GM11168 (cell line): ENCODE results near the gene NRXN2.

ENCODE experiments used
- in situ Hi-C: fragments of 300-500 bp; cut with MboI; formaldehyde crosslinking; loops from one replicate; pipeline ENCODE4 v1.12.0; 2022; ENCODE audit warnings: low sequenced_read_pairs; ENCODE audit not compliant: unreplicated experiment

NRXN2 gene

DNA sequence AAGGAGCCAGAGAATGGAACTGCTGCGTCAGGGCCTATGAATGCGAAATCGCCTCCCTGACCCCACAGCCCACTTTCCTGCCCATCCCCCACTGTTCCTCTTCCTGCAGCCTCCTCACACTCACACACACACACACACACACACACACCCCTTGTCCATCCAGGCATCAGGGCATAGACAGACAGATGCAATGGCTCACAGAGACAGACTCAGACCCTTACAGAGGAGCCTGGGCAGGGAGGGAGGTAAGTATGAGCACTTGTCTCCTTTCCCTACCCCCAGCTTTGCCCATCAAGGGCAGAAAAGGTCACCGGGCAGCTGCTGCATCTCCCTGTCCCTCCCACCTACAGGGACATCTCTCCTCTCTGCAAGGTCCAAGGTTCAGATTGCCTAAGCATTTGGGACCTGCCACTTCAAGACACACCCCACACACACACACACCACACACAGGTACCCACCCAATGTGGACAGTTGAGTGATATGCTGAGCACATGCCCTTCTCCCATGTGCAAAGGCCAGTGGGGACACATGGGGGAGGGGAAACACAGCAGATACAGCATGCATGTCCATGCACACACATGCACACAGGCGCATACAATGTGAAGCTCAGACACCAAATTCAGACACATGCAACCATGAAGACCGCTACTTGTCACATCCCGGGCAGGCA is 2.0 kb upstream of the NRXN2 start:
- in situ Hi-C loops: no loop called here

DNA sequence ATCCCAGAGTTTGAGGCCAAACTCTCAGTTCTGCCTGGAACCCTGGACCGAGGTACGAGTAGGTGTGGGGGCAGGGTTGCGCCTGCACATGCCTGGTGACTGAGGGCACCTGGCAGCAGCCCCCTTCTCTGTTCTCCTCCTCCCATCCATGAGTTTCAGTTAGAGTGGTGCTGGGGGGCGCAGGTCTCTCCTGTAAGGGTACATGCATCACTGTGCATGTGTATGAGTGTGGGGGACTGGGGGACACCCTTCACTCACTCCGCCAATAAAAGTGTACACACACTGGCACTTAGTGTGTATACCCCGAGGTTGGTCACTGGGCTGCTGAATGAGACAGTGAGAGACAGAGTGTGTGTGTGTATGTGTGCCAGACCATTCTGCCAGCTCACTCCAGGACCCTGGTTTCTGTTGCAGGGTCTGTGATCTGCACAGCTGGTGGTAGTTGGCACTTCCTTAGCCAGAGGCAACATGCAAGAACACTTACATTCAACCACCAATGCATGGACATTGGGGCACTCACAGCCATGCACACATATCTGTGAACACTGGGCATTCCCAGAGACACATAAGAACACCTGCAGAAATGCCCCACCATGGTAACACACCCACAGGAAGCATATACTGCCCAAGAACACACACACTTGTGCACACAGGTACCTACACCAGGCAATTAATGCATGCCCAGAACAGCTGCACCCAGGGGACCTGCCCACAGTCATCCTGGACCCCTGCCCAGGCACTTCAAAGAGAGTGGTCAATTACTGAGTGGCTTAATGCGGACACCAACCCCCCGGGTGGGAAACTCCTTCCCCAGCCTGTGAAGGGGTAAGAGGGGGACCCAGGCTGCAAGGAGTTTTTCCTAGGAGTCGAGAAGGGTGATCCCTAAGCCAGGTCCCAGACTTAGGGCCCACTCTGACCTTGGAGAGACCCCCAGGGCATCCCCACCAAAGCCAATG is 1.2 kb upstream of the NRXN2 start:
- in situ Hi-C loops: no loop called here

DNA sequence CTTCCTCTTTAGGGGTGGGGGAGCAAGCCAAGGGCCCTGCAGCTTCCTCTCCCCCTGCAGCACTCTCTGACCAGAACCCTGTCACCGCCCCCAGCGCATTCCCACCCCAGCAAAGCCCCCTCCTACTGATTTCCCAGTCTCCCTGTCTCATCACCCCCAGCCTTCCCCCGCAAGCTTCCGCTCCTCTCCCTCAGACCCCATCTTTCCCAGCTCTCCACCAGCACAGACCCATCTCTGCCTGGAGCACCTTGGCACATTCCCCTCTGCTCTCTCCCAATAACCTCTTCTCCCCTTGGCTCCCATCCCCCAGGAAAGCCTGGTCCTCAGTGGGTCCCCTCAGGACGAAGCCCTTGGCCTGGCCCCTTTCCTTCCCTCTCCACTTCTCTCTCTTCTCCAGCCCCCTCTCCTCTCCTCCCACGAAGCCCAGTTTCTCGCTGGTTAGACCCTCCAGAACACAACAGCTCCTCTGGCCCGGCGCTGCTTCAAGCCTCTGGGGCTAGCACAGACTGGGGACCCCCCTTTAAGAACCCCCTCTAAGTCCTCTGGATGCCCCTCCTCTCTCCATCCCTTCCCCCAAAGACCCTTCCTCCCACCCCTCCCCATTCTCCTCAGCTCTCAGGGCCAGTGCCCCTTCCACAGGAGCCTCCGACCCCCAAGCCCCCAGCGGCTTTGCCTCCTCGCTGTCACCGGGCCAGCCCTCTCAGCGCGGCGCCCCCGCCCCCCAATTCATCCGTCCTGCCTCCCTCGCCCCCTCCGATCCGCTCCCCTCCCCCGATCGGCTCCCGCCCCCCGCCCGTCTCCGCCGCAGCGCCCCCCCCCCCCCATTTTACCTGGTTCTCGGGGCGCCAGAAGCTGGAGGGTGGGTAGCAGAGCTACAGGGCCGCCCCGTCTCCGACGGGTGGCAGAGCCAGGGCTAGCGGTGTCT is 594 bp downstream of the NRXN2 start:
- in situ Hi-C loops: no loop called here

DNA sequence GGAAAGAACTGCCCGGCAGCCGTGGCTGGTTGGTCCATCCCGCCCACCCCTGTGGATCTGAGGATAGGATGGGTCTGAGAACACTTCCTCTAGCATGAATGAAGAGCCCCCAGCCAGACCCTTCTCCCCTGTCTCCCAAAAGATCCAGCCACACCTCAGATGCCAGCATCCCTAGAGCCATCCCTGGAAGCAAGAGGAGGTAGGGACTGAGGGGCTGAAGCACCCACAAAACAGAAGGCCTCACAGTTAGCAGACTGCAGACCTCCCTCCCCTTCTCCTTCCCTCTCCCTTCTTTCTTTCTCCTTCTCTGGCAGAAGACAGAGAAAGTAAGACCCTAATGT is 1.7 kb downstream of the NRXN2 start:
- in situ Hi-C loops: no loop called here

DNA sequence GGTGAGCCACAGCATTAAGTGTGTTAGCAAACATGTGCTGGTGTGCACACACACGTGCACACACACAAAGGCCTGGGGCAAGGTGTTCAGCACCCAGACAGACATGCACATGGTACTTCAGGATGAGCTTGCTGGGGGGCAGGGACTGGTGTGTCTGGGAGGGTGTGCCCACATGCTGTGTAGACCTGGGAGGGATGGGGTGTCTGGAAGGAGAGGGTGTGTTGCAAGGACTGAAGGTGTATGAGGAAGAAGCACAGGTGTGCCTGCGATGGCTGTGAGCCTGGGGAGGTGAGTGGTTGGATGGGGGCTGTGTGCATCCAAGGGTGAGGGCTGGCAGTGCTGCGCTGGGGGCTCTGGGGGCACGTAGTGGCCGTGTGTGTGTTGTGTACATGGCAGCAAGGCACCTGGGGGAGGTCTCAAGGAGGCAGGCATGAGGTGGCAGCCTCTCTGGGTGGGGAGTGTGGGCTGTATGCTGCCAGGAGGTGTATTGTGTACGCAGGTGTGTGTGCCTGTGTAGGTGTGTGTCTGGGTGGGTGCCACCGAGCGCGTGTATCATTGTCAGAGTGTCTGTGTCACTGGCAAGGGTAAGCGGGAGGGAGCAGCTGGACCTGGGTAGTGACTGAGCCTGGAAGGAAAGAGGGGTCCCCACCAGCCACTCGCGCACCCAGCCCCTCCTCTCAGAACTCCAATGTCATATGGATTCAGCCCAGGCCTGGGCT is 2.2 kb downstream of the NRXN2 start:
- in situ Hi-C loops: no loop called here

DNA sequence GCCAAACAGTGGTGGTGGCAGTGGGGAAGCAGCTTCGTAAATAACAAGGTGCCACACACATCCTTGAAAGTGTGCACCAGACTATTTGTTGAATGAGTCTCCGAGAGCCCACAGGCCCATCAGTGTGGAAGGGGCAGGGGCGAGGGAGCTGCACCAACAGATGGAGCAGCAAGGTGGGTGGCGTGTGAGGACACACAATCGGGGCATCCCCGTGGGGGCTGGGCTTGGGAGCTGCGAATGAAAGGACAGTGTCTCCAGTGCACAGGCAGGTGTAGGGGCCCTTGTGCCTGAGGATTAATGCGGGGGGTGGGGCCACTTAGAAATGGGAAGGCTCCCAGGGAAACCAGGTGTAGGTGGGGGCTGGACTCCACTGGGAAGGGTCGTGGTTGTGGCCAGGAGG is 2.8 kb downstream of the NRXN2 start:
- in situ Hi-C loops: no loop called here

DNA sequence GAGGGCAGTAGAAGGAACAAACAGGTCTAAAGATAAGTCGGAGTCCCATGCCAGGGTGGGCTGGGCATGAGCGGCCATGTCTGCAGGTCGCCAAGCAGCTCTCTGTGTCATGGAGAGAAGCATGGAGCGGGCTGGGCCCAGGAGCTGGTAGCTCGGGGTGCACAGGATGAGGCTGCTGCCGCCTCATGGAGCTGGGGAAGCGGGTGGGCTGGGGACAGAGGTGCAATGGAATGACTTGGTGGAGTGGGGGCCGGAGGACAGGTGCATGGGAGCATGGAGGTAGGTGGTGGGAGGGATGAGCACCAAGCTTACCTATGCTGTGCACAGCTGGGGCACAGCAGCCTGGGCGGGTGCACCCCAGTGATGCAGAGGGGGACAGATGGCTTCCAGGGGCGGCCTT is 3.6 kb downstream of the NRXN2 start:
- in situ Hi-C loops: no loop called here

DNA sequence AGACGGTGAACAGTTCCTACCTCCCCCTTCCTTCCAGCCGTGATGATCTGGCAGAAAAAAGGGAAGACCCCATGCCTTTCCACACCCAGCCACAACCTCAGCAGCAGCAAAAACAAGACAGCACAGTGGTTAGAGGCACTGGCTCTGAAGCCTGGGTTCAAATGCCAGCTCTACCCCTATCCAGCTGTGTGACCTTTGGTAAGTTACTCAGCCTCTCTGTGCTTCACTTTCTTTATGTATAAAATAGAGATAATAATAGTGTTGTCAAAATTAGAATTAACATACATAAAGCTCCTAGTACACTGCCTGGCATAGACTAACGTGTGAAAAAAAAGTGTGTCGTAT is 4.2 kb downstream of the NRXN2 start:
- in situ Hi-C loops: no loop called here

DNA sequence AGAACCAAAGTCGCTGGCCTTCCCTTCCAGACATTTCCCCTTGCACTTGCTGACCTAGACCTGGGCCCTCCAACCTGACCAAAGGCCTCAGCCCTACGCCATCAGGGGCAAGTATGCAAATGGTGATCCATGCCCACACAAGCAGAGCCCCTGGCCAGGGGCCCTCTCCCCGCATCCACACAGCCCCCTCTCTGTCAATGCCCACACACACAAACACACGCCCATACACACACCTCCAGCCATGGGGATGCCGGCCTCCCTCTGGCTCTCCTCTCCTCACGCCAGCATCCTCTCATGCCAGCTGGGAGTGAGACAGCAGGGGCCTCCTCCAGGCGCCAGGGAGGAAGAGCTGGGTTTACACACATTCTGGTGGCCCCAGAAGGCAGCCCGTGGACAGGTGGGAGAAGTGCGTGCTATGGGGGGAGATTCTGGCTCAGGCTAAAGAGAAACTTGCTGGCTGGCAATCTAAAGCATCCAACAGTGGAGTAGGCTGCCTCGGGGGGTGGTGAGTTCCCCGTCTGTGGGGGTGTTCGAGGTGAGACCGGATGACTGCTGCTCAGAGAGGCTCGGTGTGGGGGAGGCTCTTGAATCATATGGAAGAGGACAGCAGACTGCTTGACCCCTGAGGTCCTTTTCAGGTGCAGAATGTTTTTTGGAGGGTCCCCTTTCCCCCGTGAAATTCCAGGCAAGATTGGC is 4.8 kb downstream of the NRXN2 start:
- in situ Hi-C loops: no loop called here

DNA sequence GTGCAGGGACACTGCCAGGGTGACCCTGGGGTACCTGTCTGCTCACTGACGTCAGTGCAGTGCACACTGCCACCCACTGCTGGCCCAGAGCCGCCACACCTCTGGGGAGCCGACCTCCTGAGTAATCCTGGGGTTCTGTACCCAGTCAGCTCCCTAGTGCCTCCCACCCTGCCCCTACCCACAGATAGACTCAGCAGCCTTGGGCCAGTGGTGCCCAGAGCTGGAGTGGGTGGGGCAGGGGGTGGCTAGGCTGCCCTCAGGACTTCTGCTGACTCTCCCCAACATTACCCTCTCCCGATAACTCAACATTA is 5.8 kb downstream of the NRXN2 start:
- in situ Hi-C loops: no loop called here

DNA sequence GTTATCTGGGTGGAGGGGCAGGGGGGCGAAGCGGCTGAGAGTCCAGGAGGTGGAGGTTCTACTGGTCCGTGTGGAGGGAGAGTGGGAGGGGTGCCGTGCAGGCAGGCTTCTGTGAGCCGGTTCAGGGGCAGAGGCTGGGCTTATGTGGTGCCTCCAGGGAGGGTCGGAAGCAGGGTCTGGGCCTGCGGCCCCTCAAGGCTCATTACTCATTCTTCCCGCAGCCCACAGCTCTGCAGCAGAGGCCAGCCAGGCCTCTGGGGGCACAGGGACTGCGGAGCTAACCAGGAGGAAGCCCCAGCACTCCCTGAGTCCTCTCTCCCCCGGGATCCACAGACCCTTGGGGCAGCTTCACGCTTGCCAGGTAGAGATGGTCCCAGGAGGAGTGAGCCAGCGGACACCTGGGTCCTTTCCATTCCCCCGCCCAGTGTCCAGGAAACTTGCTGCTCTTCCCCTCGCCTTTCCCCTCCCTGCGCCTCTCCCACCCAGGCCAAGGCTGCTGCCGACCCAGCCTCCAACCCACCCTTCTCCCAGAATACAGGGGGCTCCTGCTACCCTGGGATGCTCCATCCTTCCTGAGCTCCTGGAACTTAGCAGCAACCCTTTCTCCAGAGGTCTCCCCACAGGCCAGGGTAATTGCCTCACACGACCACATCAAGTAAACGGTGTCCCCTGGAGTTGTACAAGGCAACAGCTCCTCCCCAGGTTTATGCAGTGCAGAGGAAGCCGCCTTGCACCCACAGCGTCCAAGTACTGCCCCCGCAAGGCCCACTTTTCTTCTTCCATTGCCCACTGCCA is 6.3 kb downstream of the NRXN2 start:
- in situ Hi-C loops: no loop called here

DNA sequence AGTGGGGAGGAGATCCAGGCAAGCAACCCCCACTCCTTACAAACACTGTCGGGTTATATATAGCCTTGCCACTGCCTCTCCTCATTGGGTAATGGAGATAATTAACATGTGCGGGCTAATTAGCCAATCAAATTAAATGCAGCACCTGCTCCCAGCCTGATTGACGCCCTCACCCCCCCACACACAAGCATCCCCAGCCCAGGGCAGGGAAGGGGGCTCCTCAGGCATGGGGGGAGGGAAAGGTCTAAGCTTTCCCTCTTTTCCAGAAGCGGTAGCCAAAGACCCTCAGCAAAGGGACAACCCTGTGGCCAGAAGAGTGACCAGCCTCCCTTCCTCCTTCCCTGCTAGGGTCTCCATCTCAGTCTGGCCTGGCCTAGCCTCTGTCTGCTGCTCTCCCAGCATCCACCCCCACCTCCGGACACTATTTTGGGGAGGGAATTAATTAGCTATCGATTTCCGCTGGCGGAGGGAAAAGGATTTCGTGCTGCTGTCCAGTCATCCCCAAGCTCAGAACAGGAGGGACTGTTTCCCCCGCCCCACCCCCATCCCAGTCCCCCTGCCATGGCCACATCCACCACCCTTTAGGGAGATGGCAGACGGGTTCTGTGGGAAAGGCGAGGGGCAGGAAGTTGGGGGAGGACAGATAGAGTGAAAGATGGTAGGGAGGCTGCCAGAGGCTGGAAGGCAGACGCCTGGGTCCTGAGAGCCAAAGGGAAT is 7.1 kb downstream of the NRXN2 start:
- in situ Hi-C loops: no loop called here

DNA sequence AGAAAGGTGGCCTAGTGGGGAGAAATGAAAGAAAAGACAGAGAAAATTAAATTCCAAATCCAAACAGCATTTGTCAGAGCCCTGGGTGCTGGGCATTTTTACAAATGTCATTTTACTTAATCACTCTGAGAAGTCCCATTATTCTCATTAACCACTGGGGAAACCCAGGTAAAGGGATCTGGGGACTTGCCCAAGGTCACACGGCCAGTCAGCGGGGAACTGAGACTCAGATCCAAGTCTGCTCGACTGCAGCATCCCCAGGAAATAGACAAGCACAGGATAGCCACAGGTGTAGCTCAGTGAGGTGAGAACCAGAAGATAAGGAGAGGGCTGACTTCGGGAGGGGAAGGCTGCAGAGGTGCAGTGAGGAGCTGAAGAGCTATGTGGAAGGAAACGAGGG is 7.9 kb downstream of the NRXN2 start:
- in situ Hi-C loops: no loop called here

DNA sequence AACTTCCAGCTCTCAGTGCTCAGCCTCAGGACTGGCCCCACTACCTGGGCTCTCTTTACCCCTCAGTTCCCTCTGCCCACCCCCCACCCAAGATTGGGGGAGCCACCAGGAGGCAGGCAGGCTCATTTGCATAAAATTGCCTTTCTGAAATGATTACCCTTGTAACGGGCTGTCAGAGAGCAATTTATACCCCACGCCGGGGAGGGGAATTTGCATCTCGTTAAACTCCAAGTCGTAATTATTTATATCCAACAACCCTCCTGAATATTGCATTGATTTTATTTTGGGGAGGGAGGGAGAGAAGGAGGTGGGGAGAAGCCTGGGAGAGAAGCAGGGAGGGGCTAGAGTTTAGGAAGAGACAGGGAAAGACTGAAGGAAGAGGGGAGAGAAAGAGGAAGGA is 8.3 kb downstream of the NRXN2 start:
- in situ Hi-C loops: no loop called here

DNA sequence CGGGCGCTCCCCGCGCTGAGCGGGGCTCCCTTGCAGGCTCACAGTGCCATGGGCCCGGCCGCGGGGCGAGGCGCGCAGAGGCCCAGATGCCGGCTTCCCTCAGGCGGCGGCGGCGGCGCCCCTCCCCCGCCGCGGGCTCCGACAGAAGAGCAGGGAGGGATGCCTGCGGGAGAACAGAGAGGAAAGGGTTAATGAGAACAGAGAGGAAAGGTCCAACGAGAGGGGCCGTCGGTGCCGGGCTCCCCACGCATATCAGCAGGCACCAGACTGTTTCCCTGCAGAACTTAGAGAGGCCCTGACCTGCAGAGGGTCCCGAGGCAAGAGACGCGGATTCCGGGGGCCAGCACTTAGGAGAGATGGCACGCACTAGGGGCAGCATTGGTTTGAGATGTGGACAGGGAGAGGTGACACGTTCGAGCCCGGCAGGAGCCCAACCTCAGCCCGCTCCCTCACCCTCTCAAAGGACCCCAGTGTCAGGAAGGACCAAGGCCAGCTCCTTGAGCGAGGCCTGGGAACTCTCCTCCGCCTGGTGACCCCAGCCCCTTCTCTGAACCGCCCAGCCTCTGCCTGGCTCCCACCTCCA is 9.1 kb downstream of the NRXN2 start:
- in situ Hi-C loops: no loop called here

DNA sequence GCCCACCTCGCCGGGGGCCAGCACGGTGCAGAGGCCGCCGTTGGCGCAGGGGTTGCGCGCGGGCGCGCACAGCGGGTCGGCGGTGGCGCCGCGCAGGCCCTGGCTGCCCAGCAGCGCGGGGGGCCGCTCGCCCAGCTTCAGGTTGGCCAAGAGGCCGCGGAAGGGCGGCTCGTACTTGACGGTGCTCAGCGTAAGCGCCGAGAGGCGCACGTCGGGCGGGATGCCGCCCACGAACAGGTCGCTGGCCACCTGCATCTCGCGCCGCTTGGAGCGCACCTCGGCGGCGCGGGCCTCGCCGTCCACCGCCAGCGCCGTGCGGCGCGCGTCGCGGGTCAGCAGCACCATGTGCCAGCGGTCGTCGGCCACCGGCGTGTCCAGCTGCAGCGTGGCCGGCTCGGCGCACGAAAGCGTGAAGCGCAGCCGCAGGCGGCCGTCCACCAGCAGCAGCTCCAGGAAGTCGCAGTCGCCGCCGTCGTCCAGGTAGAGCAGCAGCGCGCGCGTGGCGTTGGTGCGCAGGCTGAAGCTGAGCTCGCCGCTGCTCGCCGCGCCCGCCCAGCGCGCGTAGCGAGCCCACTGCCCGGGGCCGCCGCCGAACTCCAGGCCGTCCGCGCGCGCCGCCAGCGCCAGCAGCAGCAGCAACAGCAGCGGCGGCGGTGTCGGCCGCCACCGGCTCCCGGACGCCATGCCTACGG is 9.8 kb downstream of the NRXN2 start:
- in situ Hi-C loops: no loop called here

DNA sequence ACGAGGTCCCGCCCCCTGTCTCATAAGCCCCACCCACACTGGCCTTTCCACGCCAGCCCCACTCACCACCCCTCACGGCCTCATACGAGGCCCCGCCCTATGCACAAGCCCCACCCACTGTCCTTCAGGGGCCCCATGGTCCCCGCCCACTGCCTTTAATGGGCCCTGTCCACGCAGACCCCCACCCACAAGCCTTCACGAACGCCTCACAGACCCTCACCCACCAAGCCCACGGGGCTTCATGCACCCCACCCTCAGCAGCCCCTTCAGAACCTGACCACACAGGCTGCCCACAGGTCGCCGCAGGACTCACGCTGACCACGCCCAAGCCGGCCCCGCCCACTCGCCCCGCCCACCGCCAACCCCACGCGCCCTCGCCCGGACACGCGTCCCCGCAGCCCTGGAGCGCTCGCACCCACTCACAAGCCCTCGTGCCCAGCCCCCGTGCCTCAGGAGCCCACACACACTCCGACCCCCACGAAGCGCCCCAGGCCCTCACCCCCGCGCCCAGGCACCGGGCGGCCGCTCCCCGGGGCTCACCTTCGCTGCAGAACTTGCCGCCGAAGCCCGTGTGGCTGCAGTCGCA is 10.5 kb downstream of the NRXN2 start:
- in situ Hi-C loops: no loop called here
